Stimulated activated CD8-positive, alpha-beta memory T cell treated with anti-CD3 and anti-CD28 coated beads, Interleukin-4, amount 100 ng/mL, for 4 hours (primary cell): Measurements from ENCODE around the gene LRP1B.

Source experiments
- DNase-seq, 2 donors: peaks; one replicate each; pipeline ENCODE4 v3.0.0-alpha.2; 2020; ENCODE audit warnings: low read depth in 2 of 2, low spot score in 1 of 2

LRP1B gene

DNA sequence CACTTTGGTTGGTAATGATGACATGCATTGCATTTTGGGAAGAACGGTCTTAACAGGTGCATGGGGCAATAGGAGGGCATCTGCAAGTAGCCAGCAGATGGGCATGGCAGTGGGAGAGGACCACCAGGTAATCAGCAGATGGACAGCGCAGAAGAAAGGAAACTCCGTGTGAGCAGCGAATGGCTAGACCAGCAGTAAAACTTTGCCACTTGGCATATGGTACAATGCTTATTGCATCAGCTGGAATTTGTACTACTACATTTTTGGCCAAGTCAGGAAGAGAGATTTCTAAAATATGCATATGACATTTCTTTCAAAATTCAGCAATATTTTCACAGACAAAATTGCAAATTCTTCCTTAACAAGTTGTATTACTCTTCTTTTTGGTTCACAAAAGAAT, 768.5 kb downstream of the LRP1B start:
- DNase-seq: no peak

DNA sequence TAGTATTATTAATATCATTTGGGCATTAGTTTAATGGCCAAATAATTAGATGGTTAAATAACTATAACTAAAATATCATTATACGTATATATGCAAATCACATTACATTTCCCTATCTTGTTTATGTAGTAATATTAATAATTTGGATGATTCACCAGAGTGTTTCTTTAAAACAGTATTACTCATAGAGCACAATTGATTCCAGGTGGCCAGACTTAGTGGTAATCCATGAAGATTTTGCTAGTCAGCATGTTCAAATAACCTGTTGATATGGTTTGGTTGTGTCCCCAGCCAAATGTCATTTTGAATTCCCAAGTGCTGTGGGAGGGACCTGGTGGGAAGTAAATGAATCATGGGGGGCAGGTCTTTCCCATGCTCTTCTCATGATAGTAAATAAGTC, 782.3 kb downstream of the LRP1B start:
- DNase-seq: no peak

DNA sequence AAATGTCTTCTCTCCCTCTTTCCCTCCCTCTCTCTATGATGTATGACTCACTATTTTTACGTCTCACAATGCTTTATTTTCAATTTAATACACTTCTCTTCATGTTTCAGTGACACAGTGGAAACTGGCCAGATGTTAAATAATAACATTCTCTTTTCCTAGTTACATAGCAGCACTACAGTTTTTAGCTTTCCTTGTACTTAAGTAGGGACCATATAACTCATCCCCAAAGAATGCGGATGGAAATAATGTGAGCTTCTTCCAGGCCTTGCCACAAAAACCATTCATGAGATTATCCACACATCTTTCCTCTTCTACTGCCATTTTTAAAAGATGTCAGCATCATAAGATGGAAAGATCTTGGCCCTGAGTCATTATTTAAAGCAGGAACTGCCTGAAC, 789.4 kb downstream of the LRP1B start:
- DNase-seq: no peak

DNA sequence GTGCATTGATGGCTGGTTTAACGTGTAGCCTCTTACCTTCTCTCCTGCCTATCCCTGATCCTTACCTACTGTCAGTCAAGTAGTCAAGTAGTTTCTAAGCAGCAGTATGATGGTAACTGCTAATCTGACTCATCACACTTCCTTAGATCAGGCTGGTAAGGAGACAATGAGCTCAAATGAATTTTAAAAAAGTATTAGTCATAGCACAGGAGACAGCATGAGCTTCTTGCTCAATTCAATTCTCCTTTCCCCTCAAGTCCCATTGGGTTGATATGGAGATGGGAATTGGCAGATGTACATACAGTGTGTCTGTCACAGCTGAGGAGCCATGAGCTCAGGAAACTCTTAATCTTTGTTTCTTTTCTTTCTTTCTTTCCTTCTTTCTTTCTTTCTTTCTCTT, 799.7 kb downstream of the LRP1B start:
- no peak for DNase-seq

DNA sequence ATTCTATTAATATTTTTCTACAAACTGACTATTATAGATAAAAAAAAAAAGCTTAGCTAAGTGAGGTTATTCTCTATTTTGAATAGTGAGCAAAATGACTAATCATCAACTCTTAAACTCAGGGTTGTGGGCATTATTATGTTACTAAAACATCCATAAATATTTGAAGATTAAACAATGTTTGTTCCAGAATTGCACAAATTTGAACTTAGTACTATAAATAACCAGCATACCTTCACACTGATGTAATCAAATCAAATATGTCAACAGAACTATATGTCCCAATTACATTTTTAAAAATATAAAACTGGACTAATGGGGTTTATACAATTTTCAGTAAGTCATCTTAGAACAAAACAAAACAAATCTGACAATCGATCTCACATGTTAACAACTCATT, 800.9 kb downstream of the LRP1B start:
- DNase-seq: no peak

DNA sequence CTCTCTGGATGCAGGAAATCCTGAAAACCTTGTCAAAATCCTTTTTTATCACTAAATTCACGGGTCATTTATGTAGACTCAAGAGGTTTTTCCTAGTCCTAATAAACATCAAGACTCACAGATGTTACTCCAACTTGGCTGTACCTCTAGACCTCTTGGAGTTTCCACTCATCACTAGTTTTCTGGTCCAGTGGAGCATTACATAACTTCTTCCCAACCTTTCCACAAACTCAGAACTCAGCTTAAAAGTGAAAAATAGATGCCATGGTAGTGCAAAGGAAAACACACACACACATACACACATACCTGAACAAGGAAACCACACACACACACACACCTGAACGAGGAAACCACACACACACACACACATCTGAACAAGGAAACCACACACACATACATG, 807.2 kb downstream of the LRP1B start:
- DNase-seq: no peak

DNA sequence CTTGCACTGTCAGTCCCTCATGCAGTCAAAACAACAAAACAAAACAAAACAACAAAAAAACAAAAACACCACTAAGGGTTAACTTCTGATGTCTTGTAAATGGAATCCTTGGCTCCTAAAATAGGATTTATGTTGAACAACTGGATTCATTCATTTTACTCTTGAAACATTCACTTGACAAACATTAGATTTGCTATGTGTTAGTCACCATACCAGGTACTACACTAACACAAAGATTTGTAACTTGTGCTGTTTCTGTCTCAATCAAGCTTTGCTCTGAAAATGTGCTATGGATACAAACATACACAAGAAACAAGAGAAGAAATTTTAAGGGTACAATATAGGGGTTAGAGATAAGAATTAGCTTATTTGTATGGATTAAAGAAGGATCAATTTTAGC, 812.8 kb downstream of the LRP1B start:
- no peak for DNase-seq

DNA sequence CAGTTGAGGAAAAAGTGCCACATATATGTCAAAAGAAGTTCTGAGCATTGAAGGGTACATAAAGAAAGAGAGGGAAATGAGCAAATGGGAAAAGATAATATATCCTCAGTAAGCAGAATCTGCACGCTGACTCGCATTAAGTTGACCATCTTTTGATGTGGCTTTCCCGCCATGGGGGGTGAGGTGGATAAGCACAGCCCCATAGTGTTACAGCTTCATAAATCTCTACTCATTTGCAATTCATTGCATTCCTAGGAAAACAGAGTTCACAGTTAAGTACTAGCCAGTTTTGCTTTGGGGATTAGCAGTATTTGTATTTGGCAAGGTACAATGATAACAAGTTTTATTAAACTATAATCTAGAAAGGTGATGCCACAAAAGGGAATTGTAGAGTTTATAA, 814.2 kb downstream of the LRP1B start:
- DNase-seq: no peak

DNA sequence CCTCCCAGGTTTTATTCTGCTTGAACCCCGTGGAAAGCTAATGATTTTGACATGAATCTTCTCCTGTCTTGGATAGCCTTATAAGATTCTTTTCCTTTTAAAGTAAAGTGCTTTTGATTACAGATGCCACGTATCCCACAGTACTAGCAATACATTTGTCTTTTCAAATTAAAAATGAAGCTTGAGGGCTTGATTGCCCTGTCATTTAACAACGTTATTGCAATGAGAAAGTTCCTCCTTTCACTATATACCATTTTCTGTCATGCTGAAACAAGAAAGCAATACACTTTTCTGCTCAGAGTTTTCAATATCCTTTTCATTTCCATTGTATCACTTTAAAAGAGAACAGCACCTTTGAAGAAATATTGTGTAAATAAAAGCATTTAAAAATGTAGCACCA, 814.7 kb downstream of the LRP1B start:
- no peak for DNase-seq

DNA sequence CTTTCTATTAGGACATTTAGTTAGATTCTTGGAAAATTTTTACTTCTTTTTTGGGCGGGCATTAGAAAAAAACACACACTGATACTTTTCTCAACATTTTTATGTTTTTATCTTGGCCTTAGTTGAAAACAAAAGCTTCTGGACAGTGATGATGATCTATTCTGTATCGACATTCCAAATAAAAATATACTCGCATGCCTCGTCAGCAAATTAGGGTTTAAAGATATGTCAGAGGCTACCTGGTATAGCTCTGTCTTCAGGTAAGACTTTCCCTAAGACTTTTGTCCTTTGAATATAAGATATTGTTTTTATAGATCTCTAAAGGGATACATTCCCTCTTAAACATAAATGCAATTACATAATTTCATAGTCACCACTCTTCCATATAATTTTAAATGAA, 816.8 kb downstream of the LRP1B start:
- DNase-seq: no peak

DNA sequence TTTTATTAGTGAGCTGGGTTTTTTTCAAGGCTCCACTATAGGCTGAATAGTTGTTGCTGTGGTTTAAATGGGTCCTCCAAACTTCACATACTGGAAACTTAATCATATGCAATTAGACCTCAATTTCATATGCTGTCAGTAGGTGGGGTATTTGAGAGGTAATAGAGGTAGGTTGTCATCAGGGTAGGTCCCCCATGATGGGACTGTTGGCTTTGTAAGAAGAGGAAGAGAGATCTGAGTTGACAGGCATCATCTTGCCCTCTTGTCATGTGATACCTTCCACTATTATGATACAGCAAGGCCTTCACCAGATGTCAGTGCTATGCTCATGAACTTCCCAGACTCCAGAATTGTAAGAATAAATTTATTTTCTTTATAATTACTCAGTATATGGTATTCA, 819.4 kb downstream of the LRP1B start:
- DNase-seq: no peak

DNA sequence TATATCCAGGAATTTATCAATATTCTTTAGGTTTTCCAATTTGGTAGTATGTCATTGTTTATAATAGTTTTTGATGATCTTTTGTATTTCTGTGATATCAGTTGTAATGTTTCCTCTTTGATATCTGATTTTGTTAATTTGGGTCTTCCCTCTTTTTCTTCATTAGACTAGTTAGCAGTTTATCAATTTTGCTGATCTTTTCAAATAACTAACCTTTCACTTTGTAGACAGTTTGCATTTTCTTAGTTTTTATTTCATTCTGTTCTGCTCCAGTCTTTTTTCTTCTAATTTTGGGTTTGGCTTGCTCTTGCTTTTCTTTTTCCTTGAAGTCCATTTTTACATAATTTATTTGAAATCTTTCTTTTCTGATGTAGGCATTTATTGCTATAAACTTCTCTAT, 824.4 kb downstream of the LRP1B start:
- DNase-seq: no peak

DNA sequence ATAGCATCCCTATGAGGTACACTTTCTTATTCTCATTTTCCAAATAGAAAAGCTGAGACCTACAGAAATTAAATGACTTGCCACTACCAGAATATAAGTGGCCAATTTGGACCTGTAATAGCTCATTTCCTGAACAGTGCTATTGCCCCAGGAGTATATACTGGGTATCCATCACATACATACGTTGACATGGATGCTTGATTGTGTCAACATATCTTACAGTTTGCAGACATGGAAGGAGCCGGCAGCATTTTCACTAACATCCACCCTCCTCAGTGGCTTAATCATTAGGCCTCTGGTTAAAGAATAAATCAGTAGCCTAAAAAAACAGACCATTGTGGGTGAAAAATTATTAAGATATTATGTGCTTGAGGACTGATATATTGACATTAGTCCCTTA, 829.3 kb downstream of the LRP1B start:
- DNase-seq: no peak

DNA sequence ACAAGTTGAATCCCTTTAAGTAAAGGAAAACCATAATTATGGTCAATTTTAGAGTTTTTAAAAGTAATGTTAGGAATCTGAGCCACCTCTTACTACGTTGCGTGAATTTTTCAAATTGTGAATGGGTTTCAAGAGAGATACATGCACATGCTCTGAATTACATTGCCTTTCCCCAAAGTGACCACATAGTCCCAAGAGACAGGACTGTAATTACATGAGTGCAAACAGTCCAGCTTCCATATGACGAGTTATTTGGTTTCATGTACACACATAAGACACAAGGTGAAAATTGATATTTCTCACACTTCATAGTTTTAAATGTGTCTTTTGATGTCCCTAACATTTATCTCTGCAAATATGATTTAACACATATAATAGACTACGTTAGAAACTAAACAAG, 850.8 kb downstream of the LRP1B start:
- no peak for DNase-seq

DNA sequence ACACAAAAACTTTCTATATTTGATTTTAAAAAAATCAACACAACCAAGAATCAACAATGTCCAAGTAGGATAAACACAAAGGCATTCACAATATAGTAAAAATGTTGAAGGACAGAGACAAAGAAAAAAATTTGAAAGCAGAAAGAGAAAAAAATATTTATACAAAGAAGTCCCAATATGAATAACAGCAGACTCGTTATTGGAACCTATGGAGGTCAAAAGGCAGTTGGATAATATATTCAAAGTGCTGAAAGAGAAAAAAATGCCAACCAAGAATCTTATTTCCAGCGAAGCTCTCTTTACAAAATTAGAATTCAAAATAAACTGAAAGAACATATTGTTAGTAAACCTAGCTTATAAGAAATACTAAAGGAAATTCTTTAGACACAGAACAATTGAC, 859.5 kb downstream of the LRP1B start:
- DNase-seq: no peak

DNA sequence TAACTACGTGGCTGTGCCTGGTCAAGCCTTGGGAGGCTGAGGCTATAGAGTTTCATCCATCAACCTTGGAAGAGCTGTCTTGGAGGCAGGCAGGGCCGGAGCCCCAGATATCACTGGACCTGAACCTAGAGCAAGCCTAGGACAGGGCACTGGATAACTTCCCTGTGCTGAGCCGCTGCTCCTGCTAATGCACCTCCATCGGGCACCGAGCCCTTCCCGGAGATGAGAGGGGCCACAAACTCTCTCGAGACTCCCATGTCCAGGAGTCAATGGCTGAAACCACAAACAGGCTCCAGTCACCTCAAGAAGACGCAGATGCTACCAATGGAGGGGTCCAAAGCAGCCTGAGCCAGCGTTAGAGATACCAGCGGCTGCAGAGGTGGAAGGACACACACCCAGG, 866.0 kb downstream of the LRP1B start:
- DNase-seq: no peak

DNA sequence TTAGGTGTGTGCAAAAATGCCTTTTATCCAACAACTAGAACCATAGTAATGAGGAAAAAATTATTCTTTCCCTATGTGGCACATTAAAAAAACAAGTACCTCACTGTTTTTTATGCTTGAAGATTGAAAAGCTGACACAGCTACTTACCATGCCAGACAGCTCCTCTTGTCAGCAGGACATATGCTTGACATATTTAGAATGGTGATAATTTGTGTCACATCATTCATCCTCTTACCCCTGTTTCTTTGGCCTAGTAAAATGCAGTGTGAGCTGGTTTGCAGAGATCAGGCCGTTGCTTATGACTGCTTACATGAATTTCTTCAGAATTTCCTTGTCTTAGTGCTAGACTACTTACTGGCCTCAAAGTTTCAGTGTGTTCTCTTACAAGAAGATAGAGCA, 869.9 kb downstream of the LRP1B start:
- DNase-seq: no peak

DNA sequence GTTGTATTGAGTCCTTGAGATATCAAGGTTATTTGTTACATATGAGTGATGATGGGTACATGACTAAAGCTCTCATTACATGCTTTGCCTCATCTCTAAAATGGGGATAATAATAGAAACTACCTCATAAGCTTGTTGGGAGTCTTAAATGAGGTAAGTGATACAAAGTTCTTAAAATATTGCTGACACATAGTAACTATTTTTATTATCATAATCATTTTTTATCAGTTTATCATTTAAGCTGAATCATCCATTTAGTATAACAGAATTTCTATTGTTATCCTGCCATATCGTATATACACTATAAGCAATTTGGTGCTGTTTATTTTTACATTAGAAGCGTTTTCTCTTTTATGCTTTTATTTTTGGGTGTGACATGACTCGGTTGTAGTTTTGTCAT, 871.1 kb downstream of the LRP1B start:
- DNase-seq: no peak

DNA sequence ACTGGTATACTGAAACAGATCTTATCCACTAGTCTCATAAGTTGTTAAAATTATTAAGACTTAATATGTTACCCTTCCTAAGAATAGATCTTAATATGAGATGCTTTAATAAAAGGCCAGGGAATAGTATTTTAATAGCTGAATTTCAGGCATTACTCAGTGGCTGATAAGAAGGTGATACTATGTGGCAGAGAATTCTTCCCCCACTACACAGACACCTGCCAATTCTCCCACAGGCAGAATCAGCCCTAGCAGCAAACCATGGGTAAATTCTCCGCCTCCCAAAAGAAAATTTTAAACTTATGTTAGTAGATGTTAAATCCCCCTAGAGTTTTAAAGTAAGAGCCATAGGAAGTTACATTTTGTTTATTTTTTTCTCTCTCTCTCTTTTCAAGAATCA, 888.8 kb downstream of the LRP1B start:
- no peak for DNase-seq

DNA sequence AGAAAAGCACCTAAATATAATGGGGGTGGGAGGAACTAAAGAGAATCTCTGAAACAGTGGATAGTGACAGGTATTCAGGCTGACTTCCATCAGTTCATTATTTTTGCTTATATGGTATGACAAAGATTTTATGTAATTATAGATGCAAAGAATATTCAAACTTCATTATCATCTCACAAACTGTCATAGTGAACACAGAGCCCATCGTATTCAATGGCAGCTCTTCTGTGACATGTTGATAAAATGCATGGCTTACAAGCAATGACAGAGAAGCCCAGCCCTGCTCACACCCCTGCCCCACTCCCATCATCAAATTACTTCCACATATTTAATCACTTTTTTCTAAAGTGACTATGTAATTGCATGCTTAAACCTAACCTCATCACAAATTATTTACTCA, 904.3 kb downstream of the LRP1B start:
- DNase-seq: no peak

DNA sequence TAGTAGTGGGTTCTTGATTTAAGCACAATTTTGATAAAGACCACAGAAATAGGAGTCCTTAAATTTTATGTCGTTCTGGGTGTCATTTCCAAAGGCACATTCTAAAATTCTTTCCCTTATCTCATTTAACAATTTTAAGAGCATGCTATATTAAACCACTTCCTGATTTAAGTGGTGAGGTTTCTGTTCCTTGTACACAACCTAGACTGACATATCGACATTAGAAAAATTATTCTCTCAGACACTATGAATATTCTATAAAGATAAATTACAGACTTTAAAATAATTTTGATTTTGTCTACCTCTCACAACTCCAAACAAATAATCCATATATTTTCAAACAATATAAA, 923.8 kb downstream of the LRP1B start:
- DNase-seq: no peak

DNA sequence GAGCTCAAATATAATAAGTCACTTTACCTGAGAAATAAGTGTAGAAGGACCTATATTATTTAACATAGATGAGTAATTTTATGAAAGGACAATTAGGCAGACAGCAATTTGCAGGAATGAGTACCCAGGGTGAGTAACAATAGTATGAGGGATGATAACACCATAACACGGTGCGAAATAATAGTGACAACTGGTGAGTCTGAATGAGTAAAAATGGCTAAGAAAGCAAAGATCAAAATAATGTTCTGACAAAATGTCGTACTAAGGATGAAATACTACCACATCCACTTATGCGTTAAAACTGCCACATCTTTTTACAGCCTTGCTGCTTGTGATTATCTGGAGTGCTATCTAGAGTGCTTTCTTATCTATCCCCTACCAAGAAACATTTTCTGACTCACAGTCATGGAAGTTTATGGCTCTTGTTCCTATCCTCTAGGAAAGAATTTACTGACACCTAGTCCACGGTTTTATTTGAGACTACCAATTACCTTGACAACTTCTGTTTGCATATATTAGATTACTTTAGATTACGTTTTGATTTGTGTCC, 929.7 kb downstream of the LRP1B start:
- DNase-seq: no peak

DNA sequence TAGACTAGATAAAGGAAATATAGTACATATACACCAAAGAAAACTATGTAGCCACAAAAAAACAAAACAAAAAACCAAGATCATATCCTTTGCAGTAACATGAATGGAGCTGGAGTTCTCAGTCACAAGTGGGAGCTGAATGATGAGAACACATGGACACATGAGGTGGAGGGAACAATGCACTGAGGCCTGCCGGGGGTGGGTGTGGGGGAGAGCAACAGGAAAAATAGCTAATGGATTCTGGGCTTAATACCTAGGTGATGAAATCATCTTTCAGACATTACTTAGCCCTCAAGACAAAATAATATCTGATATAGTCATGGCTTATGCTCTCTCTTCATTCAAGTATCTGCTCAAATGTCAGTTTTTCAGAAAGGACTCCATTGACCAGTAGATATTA, 930.6 kb downstream of the LRP1B start:
- DNase-seq: no peak

DNA sequence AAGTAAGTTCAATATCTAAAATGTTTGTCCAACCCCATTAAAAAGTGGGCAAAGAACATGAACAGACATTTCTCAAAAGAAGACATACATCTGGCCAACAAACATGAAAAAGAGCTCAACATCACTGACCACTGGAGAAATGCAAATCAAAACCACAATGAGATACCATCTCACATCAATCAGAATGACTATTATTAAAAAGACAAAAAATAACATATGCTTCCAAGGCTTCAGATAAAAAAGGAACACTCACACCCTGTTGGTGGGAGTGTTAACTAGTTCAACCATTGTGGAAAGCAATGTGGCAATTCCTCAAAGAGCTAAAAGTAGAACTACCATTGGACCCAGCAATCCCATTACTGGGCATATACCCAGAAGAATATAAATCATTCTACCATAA, 931.1 kb downstream of the LRP1B start:
- no peak for DNase-seq
